Tibial nerve (tissue), 4 donors: ENCODE results near the gene BICD1. TPM values are rescaled to one million over a fixed set of nuclear protein-coding genes. Genes with fewer than 3 reads are reported as not detected.
A peak's percentile ranks its signal among the peaks of the same experiment; 100 is the strongest.

Experiments used
- DNase-seq, 2 donors: peaks; one replicate each; pipeline ENCODE4 v3.0.0-alpha.2; 2019; ENCODE audit warnings: low spot score in 2 of 2
- H3K27ac ChIP-seq, 4 donors: fragments of 200-600 bp; sonication (generic) in 3 of 4; one replicate each; pipeline ENCODE4 v1.5.1; 2017 to 2019; ENCODE audit warnings: mild to moderate bottlenecking in 1 of 4
- H3K27me3 ChIP-seq, 2 donors: fragments of 200-600 bp; sonication (generic) in 1 of 2; one replicate each; pipeline versions ENCODE4 v1.5.1 to v1.6.0; 2017 to 2019
- H3K36me3 ChIP-seq, 3 donors: fragments of 200-600 bp; sonication (generic); one replicate each; pipeline ENCODE4 v1.5.1; 2018 to 2019
- H3K4me1 ChIP-seq, 4 donors: fragments of 200-600 bp; sonication (generic) in 3 of 4; one replicate each; pipeline ENCODE4 v1.5.1; 2017 to 2019
- H3K4me3 ChIP-seq, 4 donors: fragments of 200-600 bp; sonication (generic) in 3 of 4; one replicate each; pipeline ENCODE4 v1.5.1; 2017 to 2019; ENCODE audit warnings: mild to moderate bottlenecking in 1 of 4, moderate library complexity in 1 of 4
- H3K9me3 ChIP-seq, 4 donors: fragments of 200-600 bp; sonication (generic) in 3 of 4; one replicate each; pipeline ENCODE4 v1.5.1; 2017 to 2019
- CTCF ChIP-seq, 5 experiments: fragments of 200-600 bp in 3 of 5; fragments of 450-650 bp in 2 of 5; sonication (generic) in 3 of 5; IDR thresholded peaks; one replicate each; pipeline ENCODE4 v1.5.1; 2016 to 2019; ENCODE audit warnings: antibody characterized with exemption in 5 of 5, mild to moderate bottlenecking in 3 of 5, moderate library complexity in 2 of 5
- EP300 ChIP-seq, 2 donors: sonication (generic); formaldehyde crosslinking; IDR thresholded peaks; one replicate each; pipeline ENCODE4 v1.6.1; 2017; ENCODE audit warnings: antibody characterized with exemption in 2 of 2, mild to moderate bottlenecking in 1 of 2
- POLR2A ChIP-seq, 2 donors: fragments of 450-650 bp; IDR thresholded peaks; one replicate each; pipeline ENCODE4 v1.6.1; 2017; ENCODE audit warnings: antibody characterized with exemption in 2 of 2, mild to moderate bottlenecking in 2 of 2, moderate library complexity in 2 of 2
- WGBS, 2 donors: methylation state at CpG; one replicate each; pipeline ENCODE4 v1.1.5; 2018; 5-methylcytosine and 5-hydroxymethylcytosine counted together
- total RNA-seq, 4 donors: library from RNA; depleted of rRNA; stranded (reverse); fragments of >200 nt; gene quantifications; one replicate each; pipeline ENCODE4 v1.1.0, GENCODE V29; 2016

BICD1 gene
- total RNA-seq, 4 donors from 2014 or later = 34.9 to 58.8 (median 49.2) TPM

DNA sequence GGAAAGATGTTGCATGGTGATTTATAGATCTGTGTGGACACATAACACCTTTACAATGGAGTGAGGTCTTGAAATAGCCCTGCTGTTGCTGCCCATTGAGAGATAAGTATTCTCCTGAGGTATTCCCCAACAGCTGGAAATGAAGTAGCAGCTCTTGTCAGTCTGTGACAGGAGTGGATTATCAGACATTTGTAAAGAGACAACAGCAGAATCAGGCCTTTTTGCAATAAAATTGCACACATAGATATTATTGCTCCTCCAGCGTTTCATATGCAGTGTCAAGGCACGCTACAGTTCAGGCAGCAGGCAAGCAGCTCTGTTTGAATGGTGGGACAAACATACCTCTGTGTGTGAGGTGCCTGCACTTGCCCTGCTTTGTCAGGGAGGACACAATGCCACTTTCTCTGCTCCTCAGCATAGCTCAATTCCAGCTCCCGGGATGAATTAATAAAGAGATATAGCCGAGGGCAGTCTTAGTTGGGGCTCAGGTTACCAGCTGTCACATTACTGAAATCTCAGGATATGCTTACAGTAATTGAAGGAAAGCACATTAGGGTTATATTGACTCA, 49.4 kb downstream of the BICD1 start:
- no peak for DNase-seq
- 33 to 47% methylated on average over 4 of the region's 4 CpGs for WGBS, 2 donors

GRCh38 chr12:32158525-32158924, 51.9 kb downstream of the BICD1 start:
- DNase-seq = no peak
- no peaks in the 10 kb centered on the region for H3K9me3 ChIP-seq
- H3K4me1 ChIP-seq = peaks cover 0 to 6% (median 0%) of the 10 kb centered on the region in 4 donors
- H3K4me3 ChIP-seq = no peak overlapping the region
- WGBS, 2 donors = 100% methylated on average over 1 of the region's 1 CpG
- no peak overlapping the region for H3K27ac ChIP-seq
- H3K36me3 ChIP-seq = no peaks in the 10 kb centered on the region
- H3K27me3 ChIP-seq = no peaks in the 10 kb centered on the region
- no peak for TF ChIP-seq EP300 (IDR thresholded peaks at IDR 0.05)
- TF ChIP-seq POLR2A (IDR thresholded peaks at IDR 0.05) = no peak
- no peak for TF ChIP-seq CTCF (IDR thresholded peaks at IDR 0.05)

More for the DNA sequence above, 49.4 kb downstream of the BICD1 start:
- H3K4me1 ChIP-seq = peaks cover 0 to 6% (median 0%) of the 10 kb centered on the region in 4 donors
- no peak overlapping the region for H3K27ac ChIP-seq
- H3K9me3 ChIP-seq = no peaks in the 10 kb centered on the region
- H3K27me3 ChIP-seq = no peaks in the 10 kb centered on the region
- TF ChIP-seq EP300 (IDR thresholded peaks at IDR 0.05) (no peak), POLR2A (IDR thresholded peaks at IDR 0.05) (no peak), CTCF (IDR thresholded peaks at IDR 0.05) (no peak)
- H3K36me3 ChIP-seq = no peaks in the 10 kb centered on the region
- no peak overlapping the region for H3K4me3 ChIP-seq

GRCh38 chr12:32159381-32159780, 52.7 kb downstream of the BICD1 start:
- Histone ChIP-seq H3K27me3 (no peaks in the 10 kb centered on the region), H3K27ac (peak overlapping the region in 1 of 4 donors; percentile 33), H3K36me3 (no peaks in the 10 kb centered on the region), H3K4me3 (no peak overlapping the region), H3K4me1 (peaks cover 0 to 6% (median 0%) of the 10 kb centered on the region in 4 donors), H3K9me3 (no peaks in the 10 kb centered on the region)
- DNase-seq = no peak
- TF ChIP-seq EP300 (IDR thresholded peaks at IDR 0.05) (no peak), POLR2A (IDR thresholded peaks at IDR 0.05) (no peak), CTCF (IDR thresholded peaks at IDR 0.05) (no peak)
- 97 to 98% methylated on average over 6 of the region's 6 CpGs for WGBS, 2 donors

DNA sequence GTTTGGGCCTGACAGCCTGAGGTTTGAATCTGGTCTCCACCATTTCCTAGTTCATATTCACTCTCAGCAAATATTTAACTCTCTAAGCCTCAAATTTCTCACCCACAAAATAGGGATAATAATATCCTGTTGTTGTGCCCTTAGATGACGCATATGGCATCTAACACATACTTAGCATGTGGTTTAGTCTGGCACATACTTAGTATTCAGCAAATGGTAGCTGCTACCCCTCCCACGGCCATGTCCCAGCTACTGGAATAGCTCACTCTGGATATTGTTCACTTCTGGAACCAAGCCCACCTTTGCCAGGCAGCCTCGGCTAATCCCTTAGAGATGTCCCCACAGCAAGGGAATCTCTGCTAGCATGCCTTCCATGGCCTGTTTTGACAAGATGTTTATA, 53.3 kb downstream of the BICD1 start:
- TF ChIP-seq EP300 (IDR thresholded peaks at IDR 0.05) (no peak), POLR2A (IDR thresholded peaks at IDR 0.05) (no peak), CTCF (IDR thresholded peaks at IDR 0.05) (no peak)
- DNase-seq = no peak

GRCh38 chr12:32161058-32161457, 54.4 kb downstream of the BICD1 start:
- TF ChIP-seq CTCF (IDR thresholded peaks at IDR 0.05) = no peak
- no peak for TF ChIP-seq POLR2A (IDR thresholded peaks at IDR 0.05)
- TF ChIP-seq EP300 (IDR thresholded peaks at IDR 0.05) = no peak
- 77 to 84% methylated on average over 5 of the region's 5 CpGs for WGBS, 2 donors
- Histone ChIP-seq H3K27ac (no peak overlapping the region), H3K9me3 (no peaks in the 10 kb centered on the region), H3K4me1 (peaks cover 0 to 6% (median 0%) of the 10 kb centered on the region in 4 donors), H3K36me3 (no peaks in the 10 kb centered on the region), H3K4me3 (no peak overlapping the region), H3K27me3 (no peaks in the 10 kb centered on the region)
- DNase-seq = no peak

More for the DNA sequence above, 53.3 kb downstream of the BICD1 start:
- no peaks in the 10 kb centered on the region for H3K36me3 ChIP-seq
- peaks cover 0 to 6% (median 0%) of the 10 kb centered on the region in 4 donors for H3K4me1 ChIP-seq
- no peaks in the 10 kb centered on the region for H3K27me3 ChIP-seq
- WGBS, 2 donors = 42 to 57% methylated on average over 3 of the region's 3 CpGs
- H3K27ac ChIP-seq = peak overlapping the region in 1 of 4 donors; percentile 33
- H3K9me3 ChIP-seq = no peaks in the 10 kb centered on the region
- H3K4me3 ChIP-seq = no peak overlapping the region
